ENCODE measurements around the gene MAP2K3. TPM values are rescaled to one million over a fixed set of nuclear protein-coding genes. Genes with fewer than 3 reads are reported as not detected.

MAP2K3 gene
- total and polyA plus RNA-seq, 10 of the 15 experiments (the other 5 are each of a cell fraction or from before 2014, with no cell fraction given): 0.71 to 39.4 (median 18.6) TPM

GRCh38 chr17:21239680-21240368 lies 44.7 kb upstream of the MAP2K3 start:
- 49% methylated on average over 12 of the region's 12 CpGs for whole genome bisulfite sequencing (ENCODE audit: insufficient coverage, insufficient replicate concordance, low lambda C conversion rate, missing lambda C conversion rate)
- H3K4me2 ChIP-seq (ENCODE audit: control insufficient read depth, insufficient read depth): no peak overlapping the region
- no peak overlapping the region for H2AFZ ChIP-seq (ENCODE audit: control insufficient read depth, low read depth, low read length)
- H3K9ac ChIP-seq (ENCODE audit: control insufficient read depth, insufficient read depth, low read length): no peak overlapping the region
- intact Hi-C loops (cut with micrococcal nuclease; ENCODE audit: unreplicated experiment): no loop called here
- CTCF ChIA-PET: interaction anchor here (0.7 to 1.8 kb wide), 5 partner anchors 24 to 111 kb away, joined by 3 to 5 read pairs (median 3); no protein-coding TSS in a partner anchor
- no peak overlapping the region for H3K4me3 ChIP-seq
- in situ Hi-C loops (cut with MboI): no loop called here
- TF ChIP-seq NFIC (IDR thresholded peaks at IDR 0.05; ENCODE audit: low read depth, low read length) (no peak), ATF2 (IDR thresholded peaks at IDR 0.05; ENCODE audit: low read length) (no peak), RAD21 (IDR thresholded peaks at IDR 0.05; ENCODE audit: insufficient read depth, low read depth, low read length) (peak; percentile 48), POU2F2 (IDR thresholded peaks at IDR 0.05; ENCODE audit: borderline replicate concordance, low read depth, low read length) (no peak), CTCF (IDR thresholded peaks at IDR 0.05 in 2 of 3, conservative IDR thresholded peaks at IDR 0.05 in 1 of 3; ENCODE audit: control insufficient read depth in 2 of 3, extremely low read depth in 1 of 3, insufficient read depth in 1 of 3, low read depth in 3 of 3, low read length in 3 of 3) (peak; percentile 34 to 47 (median 44)), PAX8 (IDR thresholded peaks at IDR 0.05) (no peak), PML (IDR thresholded peaks at IDR 0.05; ENCODE audit: low read length) (no peak), PKNOX1 (IDR thresholded peaks at IDR 0.05) (no peak), MLLT1 (IDR thresholded peaks at IDR 0.05) (no peak), NFYB (IDR thresholded peaks at IDR 0.05; ENCODE audit: insufficient read depth, low read depth, low read length) (no peak)
- ATAC-seq (peak; percentile 89), FAIRE-seq (peak; percentile 56), DNase-seq (ENCODE audit: low read depth, low spot score) (no peak)
- no peaks in the 10 kb centered on the region for H3K27me3 ChIP-seq (replicated peaks in 1 of 2; ENCODE audit: control insufficient read depth in 2 of 2, insufficient read depth in 2 of 2, low read length in 1 of 2)
- no peaks in the 10 kb centered on the region for H3K79me2 ChIP-seq (ENCODE audit: control insufficient read depth, insufficient read depth, low read length)
- RAD21 ChIA-PET (ENCODE audit: unreplicated experiment): interaction anchor here (0.6 kb wide), 1 partner anchor 102 kb away, joined by 4 read pairs; no protein-coding TSS in a partner anchor
- no peaks in the 10 kb centered on the region for H3K9me3 ChIP-seq (replicated peaks; ENCODE audit: control insufficient read depth, insufficient read depth, low read length)
- POLR2A ChIA-PET: no interaction called here
- no peaks in the 10 kb centered on the region for H3K4me1 ChIP-seq (ENCODE audit: control insufficient read depth, insufficient read depth, low read length)
- H4K20me1 ChIP-seq (ENCODE audit: control insufficient read depth, insufficient read depth): no peaks in the 10 kb centered on the region
- SMC1A ChIA-PET (ENCODE audit: uncharacterized antibody, unreplicated experiment): interaction anchor here (1.7 kb wide), 1 partner anchor 120 kb away, joined by 4 read pairs; no protein-coding TSS in a partner anchor
- no peak overlapping the region for H3K27ac ChIP-seq (ENCODE audit: control insufficient read depth, insufficient read depth)
- no TSS peak for BruUV-seq (replicated peaks)
- no peaks in the 10 kb centered on the region for H3K36me3 ChIP-seq (ENCODE audit: control insufficient read depth in 2 of 2, insufficient read depth in 2 of 2, low read length in 1 of 2)
